ENCODE results near the gene SLC25A41.
A peak's percentile ranks its signal among the peaks of the same experiment; 100 is the strongest.

SLC25A41 gene

GRCh38 chr19:6424195-6424938 is 9.2 kb downstream of the SLC25A41 start, which contains the start of gene KHSRP:
Gene KHSRP (minus strand): TSS chr19:6424811. CDS start chr19:6424701, 110 bp downstream.
- no peak for TF ChIP-seq CTCF (IDR thresholded peaks at IDR 0.05)

DNA sequence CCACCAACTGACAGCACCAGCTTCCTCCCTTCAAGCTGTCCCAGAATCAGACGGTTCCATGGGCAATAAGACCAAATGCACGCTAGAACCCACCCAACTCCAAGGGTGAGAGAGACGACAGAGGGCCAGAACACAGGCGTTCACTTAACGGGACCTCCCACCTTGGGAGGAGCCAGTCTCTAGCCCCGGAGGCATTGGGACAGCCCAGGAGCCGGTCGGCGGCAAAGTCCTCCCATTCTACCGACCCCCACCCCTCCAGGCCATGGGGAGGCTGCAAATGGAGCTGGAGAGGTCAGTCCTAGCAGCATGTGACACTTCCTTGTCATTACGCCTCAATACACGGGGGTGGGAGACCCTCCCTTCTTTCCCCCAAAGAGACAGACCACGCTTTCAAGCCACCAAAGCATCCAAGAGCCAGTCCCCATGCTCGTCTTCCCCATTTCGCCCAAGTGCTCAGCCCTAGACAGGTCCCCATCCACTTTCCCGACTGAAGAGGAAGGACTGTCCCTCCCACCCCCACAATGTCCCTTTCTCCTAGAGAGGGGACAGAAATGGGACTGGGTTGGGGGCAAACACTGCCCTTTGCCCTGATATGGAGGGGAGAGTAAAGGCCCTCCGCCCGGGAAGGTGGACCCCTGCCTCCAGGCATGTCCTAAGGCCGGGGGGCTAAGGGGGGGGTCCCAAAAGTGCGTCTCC is 9.9 kb downstream of the SLC25A41 start:
- TF ChIP-seq CTCF (IDR thresholded peaks at IDR 0.05), result no peak

DNA sequence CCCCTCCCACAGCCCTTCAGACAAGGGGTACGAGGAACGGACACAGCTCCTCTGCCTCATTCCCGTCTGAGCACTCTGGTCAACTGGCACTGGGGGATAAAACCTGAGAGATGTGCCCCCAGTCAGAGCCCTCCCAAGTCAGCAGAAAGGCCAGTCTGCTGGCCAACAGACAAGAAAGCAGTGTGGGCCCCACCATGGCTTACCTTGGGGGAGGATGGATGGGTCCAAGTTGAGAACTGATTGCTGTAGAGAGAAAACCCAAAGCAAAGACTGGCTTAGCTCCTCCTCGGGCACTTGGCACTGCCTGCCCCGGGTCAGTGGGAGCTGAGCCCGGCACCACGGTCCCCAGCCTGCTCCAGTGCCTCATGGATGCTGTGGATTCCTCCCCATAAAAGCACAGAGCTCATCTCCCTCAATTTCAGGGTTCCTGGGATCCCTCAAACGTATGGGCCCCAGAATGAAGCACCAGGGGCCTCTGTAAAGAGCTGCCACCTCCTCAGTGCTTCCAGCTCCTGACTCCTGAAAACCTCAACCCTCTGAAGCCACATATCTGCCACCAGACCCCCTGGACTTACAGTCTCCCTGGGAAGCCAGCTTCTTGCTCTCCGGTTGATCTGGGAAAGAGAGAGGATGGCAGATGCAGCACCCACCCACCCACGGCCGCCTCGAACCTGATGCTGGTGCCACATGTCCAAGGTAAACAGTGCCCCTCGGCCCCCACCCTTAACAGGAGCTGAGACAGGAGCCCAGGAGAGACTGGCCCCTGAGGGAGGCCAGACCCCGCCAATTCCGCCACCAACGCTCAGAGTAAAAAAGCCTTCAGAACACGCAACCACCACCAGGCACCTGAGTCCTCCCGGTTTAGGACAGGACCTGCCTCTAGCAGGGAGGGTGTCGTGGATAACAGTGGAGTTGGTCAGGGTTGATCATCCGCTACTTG is 12.2 kb downstream of the SLC25A41 start:
- no peak for TF ChIP-seq CTCF (IDR thresholded peaks at IDR 0.05)

DNA sequence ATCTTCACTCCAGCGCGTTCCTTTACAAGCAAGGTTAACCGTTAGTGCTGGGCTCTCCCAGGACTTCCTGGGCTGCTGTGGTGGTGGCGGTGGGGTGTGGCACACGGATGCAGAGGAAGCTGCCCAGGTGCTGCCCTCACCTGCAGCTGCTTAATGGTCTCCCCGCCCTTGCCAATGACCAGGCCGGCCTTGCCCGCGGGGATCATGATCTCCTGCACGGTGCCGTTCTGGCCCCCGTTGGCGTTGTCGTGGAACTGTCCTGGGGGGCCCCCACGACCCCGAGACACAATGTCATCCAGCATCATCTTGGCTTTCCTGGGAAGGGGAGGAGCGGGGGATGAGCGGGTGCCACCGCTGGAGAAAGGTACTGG is 15.0 kb downstream of the SLC25A41 start:
- no peak for TF ChIP-seq CTCF (IDR thresholded peaks at IDR 0.05)

DNA sequence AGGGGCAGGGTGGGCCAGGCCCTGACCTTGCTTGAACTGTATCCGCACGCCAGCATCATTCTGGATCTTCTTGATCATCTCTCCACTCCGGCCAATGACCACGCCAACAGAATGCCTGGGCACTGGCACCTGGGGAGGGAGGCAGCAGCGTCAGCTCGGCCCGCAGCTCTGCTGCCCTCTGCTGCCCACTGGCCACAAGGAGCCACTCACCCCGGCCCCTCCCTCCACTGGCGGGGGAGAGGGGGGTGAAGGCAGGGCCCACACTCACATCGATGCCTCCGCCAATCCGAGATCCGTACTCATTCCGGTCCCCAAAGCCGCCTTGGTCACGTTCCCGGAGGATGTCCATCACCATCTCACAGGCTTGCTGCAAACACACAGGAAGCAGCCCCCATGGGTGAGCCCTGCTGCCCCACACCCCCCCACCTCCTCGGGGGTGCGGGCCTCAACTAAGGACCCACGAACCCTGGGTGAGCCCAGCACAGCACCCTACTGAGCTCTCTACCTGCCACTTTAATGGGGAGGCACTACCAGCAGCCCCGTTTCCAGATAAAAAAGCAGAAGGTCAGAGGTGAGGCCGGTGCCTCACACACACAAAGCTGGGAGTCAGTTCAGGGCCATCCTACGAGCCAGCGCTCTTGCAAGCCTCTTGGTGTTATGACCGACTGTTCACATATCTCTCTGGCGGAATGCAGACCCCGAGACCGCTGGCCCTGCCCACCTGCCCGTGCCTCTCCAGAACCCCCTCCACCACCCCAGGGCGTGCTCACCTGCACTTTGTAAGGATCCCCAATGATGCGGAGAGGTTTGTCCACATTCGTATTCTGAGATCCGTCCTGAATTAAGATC is 15.6 kb downstream of the SLC25A41 start:
- peak; percentile 54 for TF ChIP-seq CTCF (IDR thresholded peaks at IDR 0.05)

DNA sequence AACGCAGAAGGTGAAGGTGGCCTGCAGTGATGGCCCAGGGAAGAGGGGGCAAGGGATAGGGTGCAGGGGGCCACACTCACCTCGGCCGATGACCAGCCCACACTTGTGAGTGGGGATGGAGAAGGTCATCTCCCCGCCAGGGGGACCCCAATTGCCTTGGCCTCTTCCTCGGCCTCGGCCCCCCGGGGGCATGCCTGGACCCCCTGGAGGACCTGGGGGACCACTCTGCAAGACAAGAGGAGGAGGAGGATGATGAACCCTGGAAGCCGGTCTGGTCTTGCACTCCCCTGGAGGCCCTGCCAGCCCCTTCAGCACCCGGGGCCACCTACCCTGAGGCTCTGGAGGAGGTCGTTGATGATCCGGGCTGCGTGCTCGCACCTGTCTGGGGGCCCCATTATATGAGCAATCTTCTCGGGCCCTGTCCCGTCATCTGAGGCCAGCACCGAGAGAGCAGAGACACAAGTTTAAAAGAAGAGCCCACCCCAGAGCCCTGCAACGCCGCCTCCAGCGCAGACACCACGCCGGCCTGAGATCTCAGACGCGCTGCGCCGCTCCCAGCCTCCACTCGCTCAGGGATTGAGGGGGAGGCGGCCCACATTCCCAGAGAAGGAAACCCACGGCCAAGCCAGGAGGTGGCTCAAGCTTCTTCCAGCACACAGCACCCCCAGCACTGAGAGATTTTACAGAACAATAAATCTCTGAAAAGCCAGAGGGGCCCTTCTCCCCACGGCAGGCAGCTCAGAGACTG is 16.7 kb downstream of the SLC25A41 start:
- TF ChIP-seq CTCF (IDR thresholded peaks at IDR 0.05), result no peak

All from LNCAP (cell line).